NAMALWA (cell line): ENCODE measurements around the gene CFAP410.
"Not testable (repeated sequence)": the region's sequence is repeated elsewhere in the genome, so short reads cannot be mapped to it uniquely, and the experiment has no call there.

ENCODE experiments used
- DNase-seq: peaks from one replicate; pipeline ENCODE4 v3.0.0-alpha.2; 2015; ENCODE audit warnings: low spot score

Gene CFAP410

DNA sequence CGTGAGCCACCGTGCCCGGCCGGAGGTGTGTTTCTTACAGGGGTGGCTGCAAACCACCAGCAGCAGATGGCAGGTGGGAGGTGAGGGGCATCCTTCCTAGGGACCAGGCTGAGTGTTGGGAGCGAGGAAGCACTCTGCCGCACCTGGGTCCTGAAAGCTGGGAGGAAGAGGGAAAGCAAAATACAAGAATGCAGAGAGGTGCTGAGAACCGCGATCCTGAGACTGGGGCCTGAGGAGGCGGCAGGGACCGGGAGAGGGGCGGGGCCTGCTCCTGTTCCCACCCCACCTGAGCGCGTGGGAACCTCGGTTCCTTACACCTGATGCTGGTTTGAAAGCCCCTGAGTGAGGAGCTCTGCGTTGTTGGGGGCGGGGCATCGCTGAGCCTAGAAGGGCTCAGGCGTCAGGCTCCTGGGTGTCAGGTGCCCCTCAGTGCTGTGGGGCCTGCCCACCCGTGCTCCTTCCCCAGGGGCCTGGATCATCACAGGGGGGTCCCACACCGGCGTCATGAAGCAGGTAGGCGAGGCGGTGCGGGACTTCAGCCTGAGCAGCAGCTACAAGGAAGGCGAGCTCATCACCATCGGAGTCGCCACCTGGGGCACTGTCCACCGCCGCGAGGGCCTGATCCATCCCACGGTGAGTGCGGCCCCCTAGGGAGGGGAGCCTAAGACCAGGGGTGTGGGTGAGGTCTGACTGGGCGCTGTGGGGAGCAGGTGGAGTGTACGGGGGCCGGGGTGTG, 29.7 kb upstream of the CFAP410 start:
- no peak for DNase-seq

DNA sequence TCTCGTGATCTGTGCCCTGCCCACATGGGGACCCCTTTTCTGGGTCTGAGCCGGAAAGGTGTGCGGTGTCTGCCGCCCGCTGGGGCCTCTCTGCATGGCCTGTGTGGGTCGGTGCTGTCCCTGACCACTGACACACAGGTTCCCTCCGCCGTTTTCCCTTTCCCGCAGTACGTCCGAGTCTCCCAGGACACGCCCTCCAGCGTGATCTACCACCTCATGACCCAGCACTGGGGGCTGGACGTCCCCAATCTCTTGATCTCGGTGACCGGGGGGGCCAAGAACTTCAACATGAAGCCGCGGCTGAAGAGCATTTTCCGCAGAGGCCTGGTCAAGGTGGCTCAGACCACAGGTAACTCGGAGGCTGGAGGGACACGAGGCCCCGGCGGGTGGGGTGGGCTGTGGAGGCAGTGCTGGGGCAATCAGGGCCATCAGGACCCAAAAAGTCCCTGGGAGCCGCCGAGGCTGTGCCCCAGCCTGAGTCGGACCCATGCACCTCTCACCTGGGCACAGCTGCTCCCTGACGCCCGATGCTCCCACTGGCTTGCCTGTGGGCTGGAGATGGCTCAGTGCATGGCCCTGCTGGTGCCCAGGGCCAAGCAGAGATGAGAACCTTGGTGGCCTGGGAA, 27.5 kb upstream of the CFAP410 start:
- DNase-seq = no peak

- no peak for DNase-seq
Observed at GRCh38 chr21:44365967-44366585, 26.9 kb upstream of the CFAP410 start.

DNA sequence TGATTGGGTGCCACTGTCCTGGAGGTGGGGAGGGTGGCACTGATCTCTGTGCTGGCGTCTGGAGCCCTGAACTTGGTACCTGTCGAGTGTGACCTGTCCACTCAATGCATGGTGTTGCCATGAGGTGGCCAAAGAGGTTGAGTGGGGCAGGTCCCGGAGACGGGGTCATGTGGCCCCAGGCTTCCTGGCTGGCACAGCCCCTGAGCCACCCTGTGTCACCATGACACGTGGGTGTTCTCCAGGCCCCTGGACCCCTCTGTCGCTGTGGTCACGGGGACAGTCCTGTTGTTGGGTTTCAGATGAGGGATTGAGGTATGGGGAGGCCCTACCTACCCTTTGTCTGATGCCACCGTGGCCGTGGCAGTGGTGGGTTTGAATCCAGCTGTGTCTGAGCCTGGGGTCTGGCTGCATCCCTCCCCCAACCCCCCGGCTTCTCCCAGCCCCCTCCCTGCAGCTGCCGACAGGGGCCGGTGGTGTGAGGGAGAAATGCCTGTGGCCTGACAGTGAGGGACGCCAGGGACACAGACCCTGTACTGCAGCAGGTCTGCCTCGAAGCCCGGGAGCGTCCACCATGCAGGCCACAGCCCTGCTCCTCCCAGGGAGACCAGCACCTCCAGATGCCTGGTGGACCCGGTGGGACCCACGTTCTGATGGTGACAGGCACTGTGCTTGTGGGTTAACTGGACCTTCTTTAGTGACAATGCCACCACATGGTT, 26.2 kb upstream of the CFAP410 start:
- DNase-seq = no peak

DNA sequence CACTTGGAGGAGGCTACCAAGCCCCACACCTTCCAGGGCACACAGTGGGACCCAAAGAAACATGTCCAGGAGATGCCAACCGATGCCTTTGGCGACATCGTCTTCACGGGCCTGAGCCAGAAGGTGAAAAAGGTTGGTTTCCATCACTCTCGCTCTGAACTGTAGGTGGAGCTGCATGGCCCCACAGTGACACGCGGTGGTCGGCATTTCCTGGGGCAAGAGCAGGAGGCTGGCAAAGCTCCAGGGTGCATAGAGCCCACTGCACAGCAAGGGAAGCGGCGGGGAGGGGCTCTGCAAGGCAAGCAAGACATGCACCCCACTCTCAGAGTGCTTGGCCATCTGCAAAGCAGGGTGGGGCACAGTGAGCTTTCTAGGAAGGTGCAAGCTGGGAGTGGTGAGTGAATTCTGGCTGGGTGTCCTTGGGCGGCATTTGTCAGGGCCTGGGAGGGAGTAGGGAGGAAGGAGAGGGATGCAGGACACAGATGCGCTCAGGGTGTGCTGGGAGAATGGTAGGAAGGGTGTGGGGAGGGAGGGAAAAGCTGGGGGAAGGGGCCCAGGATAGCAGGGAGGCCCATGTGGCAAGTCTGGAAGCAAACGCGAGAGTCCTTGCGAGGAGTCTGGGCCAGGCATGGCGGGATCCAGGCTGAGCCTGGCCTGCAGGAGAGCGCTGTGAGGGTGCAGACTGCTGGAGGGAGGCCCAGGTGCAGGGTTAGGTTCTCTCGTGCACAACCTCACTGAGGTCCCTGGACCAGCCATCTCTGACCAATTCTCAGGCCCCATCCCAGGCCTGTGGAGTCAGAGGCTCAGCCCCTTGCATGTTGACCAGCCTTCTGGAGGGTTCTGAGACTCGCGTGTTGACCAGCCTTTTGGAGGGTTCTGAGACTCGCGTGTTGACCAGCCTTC, 25.2 kb upstream of the CFAP410 start:
- no peak for DNase-seq

- DNase-seq = no peak
Observed at GRCh38 chr21:44363278-44363677, 24.1 kb upstream of the CFAP410 start.

GRCh38 chr21:44361903-44362302, 22.7 kb upstream of the CFAP410 start:
- not testable (repeated sequence) for DNase-seq

- peak; percentile 61 for DNase-seq
Observed at GRCh38 chr21:44360159-44360558, 21.0 kb upstream of the CFAP410 start.

DNA sequence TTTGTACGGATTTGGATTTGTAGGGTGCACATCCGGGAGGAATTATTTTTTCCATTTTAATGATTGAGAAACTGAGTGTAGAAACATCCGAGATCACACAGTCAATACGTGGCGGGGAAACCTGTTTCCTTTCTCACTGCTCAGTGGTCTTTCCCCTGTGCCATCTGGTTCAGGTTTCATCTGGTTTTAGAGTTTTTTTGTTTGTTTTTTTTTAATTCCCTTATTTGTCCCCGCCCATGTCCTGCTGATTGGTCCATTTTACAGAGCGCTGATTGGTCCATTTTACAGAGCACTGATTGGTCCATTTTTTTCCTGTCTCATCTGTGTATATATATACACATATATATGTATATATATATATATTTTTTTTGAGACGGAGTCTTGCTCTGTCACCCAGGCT, 20.2 kb upstream of the CFAP410 start:
- peak; percentile 55 for DNase-seq

- no peak for DNase-seq
Observed at GRCh38 chr21:44357064-44357837, 18.1 kb upstream of the CFAP410 start.

- DNase-seq = no peak
Observed at GRCh38 chr21:44356636-44357035, 17.4 kb upstream of the CFAP410 start.

DNA sequence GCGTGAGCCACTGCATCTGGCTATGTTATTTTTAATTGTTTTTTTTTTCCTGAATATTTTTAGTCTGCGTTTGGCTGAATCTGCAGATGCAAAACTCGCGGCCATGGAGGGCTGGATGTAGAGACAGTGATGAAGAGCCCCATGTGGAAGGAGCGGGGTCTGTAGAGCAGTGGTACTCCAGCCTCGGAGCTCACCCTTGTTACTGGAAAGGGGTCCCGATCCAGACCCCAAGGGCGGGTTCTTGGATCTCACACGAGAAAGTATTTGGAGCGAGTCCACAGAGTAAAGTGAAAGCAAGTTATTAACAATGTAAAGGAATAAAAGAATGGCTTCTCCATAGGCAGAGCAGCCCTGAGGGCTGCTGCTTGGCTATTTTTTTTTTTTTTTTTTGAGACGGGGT, 17.0 kb upstream of the CFAP410 start:
- DNase-seq = no peak

DNA sequence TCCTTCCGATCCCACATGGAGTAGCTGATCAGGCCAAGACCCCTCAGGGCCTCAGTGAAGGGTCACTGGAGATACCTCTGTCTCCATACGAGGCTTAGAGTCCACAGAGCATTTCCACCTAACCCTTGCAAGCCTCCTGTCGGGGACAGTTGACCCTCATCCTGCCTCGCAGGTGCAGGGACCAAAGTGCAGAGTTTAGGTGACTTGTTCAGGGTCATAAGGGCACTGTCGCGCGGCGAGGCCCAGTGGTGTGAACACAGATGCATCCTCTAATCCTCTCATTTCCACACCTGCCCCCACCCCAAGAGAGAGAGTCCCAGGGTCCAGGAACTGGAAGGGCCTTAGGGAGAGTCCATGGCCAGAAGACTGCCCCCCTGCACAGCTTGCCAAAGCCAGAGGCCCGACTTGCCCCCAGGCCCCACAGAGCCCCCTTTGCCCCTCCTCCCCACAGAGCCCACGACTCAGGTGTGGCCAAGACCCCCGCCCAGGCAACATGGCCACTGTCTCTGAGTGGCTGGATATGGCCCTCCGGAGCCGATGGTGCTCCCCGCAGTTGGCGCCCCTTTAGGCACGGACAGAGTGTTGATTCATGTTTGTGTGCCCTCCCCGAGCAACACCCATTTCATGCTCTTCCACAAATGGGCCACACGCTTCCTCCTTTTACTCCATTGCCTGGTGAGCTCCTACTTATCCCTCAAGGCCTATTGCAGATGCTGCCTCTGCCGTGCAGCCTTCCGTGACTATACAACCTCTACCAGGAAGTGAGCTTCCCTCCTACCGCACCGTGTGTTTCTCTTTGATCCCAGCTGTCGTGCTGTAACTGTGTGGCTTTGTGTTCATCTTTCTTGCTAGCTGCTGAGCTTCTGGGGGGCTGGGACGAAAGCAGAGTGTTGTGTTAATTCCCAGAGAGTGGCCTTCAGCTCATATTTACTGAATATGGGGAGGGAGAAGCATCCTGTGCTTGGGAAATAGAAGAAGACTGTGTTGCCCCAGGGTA, 15.9 kb upstream of the CFAP410 start:
- peak; percentile 64 for DNase-seq

DNA sequence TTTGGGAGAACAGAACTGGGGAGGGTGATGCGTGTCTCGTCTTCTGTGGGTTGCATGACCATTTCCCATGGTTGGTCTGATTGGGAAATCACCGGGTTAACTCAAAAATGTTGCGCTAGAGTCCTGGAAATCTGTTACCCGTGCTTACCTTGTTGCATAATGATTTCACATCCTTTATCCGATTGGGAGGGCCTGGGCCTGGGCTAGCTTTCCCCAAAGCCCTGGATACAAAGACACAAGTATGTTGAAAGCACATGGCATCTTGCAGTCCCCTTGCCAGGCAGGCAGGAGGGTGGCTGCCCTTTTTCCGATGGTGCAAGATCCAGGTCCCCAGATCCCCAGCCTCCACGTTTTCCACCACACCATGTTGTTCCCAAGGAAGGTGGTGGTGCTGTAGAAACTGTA, 14.8 kb upstream of the CFAP410 start:
- no peak for DNase-seq

- peak; percentile 66 for DNase-seq
Observed at GRCh38 chr21:44353191-44353970, 14.2 kb upstream of the CFAP410 start, which contains the start of gene TRPM2. TRPM2 (plus strand) TSS chr21:44353621; CDS start chr21:44353701, 80 bp downstream.

DNA sequence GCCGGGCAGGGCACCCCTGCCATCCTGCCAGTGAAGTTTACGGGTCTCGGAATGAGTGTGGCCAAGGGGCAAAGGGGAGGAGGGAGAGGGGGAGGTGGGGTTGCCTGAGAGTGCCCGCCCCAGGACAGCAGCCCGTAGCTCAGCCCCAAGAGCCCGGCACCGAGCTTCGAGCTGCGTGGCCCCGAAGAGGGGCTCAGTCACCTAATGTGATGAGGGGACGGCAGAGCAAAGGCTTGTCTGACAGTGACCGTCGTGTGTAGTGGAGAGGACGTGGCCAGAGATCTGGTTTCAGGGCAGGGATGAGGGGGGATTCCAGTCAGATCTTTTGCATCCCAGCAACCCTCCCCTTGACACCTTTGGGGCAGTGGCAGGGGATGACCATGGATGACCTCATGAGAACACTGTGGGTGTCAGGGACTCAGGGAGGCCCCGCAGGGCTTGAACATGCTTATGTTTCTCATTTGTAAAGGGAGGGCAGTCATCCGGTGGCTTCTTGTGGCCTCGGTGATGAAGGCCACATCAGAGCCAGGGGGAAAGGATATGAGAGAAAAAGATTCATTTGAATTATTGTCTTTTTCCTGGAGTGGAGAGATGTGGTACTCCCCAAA, 13.2 kb upstream of the CFAP410 start:
- DNase-seq = no peak

DNA sequence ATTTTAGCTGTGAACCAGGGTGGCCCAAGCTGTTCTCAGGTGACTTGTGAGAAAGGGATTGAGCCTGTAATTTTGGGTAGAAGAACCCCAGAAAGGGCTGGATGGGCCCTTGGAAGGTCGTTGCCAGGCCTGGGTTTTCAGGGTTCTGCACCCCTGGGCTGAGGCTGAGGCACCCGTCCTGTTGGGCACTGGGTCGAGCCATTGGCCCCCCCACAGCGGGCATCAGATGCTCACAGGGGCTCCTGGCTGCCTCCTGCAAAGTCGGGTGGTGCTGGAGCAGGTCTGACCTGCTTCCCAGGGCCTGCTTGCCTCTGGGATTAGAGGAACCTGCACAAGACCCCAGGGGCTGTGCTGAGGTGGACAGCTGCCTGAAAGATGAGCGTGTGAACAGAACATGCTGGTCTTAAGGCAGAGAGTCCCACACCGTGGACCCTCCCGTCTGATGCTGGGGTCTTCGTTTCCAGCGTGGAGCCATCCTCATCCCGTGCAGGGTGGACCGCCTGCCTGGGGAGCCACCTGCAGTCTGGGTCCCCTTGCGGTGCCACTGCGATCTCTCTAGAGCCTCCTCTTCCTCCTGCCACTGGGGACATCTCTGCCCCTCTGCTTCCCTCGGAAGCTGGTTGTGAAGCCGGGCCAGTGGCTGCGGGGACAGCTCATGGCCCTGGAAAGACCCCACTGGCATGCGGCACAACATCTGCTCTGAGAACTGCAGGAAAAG, 12.5 kb upstream of the CFAP410 start:
- DNase-seq = no peak
